Activated CD4-positive, alpha-beta T cell treated with anti-CD3 and anti-CD28 coated beads, Interleukin-2, amount 10 ng/mL, durations not matched to agents 7 days and 5 days (primary cell): Measurements from ENCODE around the gene ADARB1. TPM values are rescaled to one million over a fixed set of nuclear protein-coding genes. Genes with fewer than 3 reads are reported as not detected.

Experiments
- CTCF ChIA-PET: fragments of 350-600 bp; sonication (Branson Sonifier 250); formaldehyde crosslinking; loops from one replicate; lab custom pipeline; 2021; ENCODE audit warnings: antibody characterized with exemption; lab: Charles Lee
- POLR2A ChIA-PET: fragments of 350-600 bp; sonication (Branson Sonifier 250); formaldehyde crosslinking; loops from one replicate; lab custom pipeline; 2021; ENCODE audit warnings: antibody characterized with exemption; lab: Charles Lee
- DNase-seq: peaks from one replicate; pipeline ENCODE4 v3.0.0-alpha.2; 2020
- H3K27ac Mint-ChIP-seq: one replicate; pipeline ENCODE4 v1.8.0; 2021; ENCODE audit warnings: mild to moderate bottlenecking, moderate library complexity, mixed read lengths
- H3K27me3 Mint-ChIP-seq: one replicate; pipeline ENCODE4 v1.8.0; 2021; ENCODE audit warnings: mixed read lengths
- H3K36me3 Mint-ChIP-seq: one replicate; pipeline ENCODE4 v1.8.0; 2021; ENCODE audit warnings: low read depth, mixed read lengths
- H3K4me1 Mint-ChIP-seq: one replicate; pipeline ENCODE4 v1.8.0; 2021; ENCODE audit warnings: mixed read lengths
- H3K4me3 Mint-ChIP-seq: one replicate; pipeline ENCODE4 v1.8.0; 2021; ENCODE audit warnings: mild to moderate bottlenecking, moderate library complexity, mixed read lengths
- H3K9me3 Mint-ChIP-seq: one replicate; pipeline ENCODE4 v1.8.0; 2021; ENCODE audit warnings: mixed read lengths
- total RNA-seq, 2 experiments: library from RNA; stranded (reverse); gene quantifications; one replicate each; pipeline ENCODE4 v1.2.3, GENCODE V29; 2021

The ADARB1 gene
- total RNA-seq, 2 experiments from 2014 or later = 43.3 to 45.4 TPM

DNA sequence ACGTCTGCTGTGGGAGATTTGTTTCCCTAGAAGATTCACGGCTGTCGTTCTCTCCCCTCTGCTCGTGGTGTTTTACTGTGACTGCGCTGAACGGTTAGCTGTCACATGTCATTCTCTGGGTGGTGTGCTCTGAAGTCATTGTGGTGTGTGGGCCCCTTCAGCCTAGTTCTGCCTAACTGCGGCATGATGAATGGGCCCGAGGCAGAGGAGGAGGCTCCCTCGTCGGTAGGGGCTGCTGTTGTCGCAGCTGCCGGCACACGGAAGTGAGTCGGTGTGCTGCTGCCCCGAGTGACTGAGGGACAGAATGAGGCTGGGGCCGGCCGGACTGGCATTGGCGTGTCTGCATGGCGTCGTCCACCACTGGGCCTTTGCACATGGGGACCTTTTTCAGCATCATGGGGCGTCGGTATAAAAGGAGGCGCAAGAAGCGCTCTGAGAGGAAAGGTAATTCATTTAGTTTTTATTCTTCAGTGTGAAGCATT is 77.9 kb downstream of the ADARB1 start:
- peak; percentile 80 for DNase-seq
- peaks cover 6% of the 10 kb centered on the region for H3K36me3 Mint-ChIP-seq

GRCh38 chr21:45153358-45154318 is 79.3 kb downstream of the ADARB1 start:
- H3K4me3 Mint-ChIP-seq = peak overlapping the region; percentile 44
- ChIA-PET CTCF (no interaction called here), POLR2A (no interaction called here)
- peak; percentile 9 for DNase-seq
- H3K27ac Mint-ChIP-seq = peak overlapping the region; percentile 75
- no peaks in the 10 kb centered on the region for H3K9me3 Mint-ChIP-seq
- H3K4me1 Mint-ChIP-seq = peaks cover 48% of the 10 kb centered on the region
- H3K27me3 Mint-ChIP-seq = no peaks in the 10 kb centered on the region
- H3K36me3 Mint-ChIP-seq = peaks cover 6% of the 10 kb centered on the region

More for the DNA sequence above, 77.9 kb downstream of the ADARB1 start:
- H3K27ac Mint-ChIP-seq = peak overlapping the region; percentile 74
- H3K9me3 Mint-ChIP-seq = no peaks in the 10 kb centered on the region
- no peaks in the 10 kb centered on the region for H3K27me3 Mint-ChIP-seq
- ChIA-PET CTCF (interaction anchor here (0.7 to 1.0 kb wide), 4 partner anchors 28 to 284 kb away, joined by 3 to 4 read pairs (median 4); partner anchors contain the start of gene POFUT2), POLR2A (no interaction called here)
- peak overlapping the region; percentile 63 for H3K4me3 Mint-ChIP-seq
- peaks cover 48% of the 10 kb centered on the region for H3K4me1 Mint-ChIP-seq

- CTCF ChIA-PET = no interaction called here
- Mint-ChIP-seq H3K4me1 (peaks cover 48% of the 10 kb centered on the region), H3K27ac (peak overlapping the region; percentile 51), H3K4me3 (no peak overlapping the region), H3K36me3 (peaks cover 6% of the 10 kb centered on the region), H3K27me3 (no peaks in the 10 kb centered on the region), H3K9me3 (no peaks in the 10 kb centered on the region)
- POLR2A ChIA-PET = no interaction called here
- DNase-seq = peak; percentile 59
These were observed 80.4 kb downstream of the ADARB1 start for GRCh38 chr21:45154511-45155508.

GRCh38 chr21:45155910-45156309 is 81.5 kb downstream of the ADARB1 start:
- Mint-ChIP-seq H3K36me3 (peaks cover 6% of the 10 kb centered on the region), H3K9me3 (no peaks in the 10 kb centered on the region), H3K4me3 (no peak overlapping the region), H3K27me3 (no peaks in the 10 kb centered on the region), H3K27ac (no peak overlapping the region), H3K4me1 (peaks cover 44% of the 10 kb centered on the region)
- ChIA-PET POLR2A (no interaction called here), CTCF (no interaction called here)
- DNase-seq = peak; percentile 3

- Mint-ChIP-seq H3K27me3 (no peaks in the 10 kb centered on the region), H3K36me3 (peaks cover 6% of the 10 kb centered on the region), H3K4me3 (no peak overlapping the region), H3K4me1 (peaks cover 39% of the 10 kb centered on the region), H3K9me3 (no peaks in the 10 kb centered on the region), H3K27ac (no peak overlapping the region)
- ChIA-PET CTCF (no interaction called here), POLR2A (no interaction called here)
- DNase-seq = peak; percentile 1
These were observed 82.1 kb downstream of the ADARB1 start for GRCh38 chr21:45156459-45156858.

DNA sequence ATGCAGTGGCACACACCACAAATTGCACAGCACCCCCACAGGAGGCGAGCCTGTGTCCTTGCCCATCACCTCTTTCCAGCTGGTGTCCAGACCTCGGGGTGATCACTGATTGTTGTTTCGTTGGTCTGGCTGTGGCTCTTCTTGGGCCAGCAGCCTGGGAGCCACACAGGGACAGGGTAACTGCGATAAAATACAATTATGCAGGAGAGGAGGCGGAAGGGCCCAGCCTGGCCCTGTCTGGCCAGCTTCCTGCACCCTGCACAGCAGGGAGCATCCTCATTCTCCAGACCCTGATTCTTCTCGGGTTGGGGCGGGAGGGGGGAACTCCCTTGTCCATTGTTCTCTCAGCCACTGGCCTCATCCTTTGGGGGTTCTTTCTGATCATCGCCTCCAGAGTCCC is 83.6 kb downstream of the ADARB1 start:
- no peak overlapping the region for H3K4me3 Mint-ChIP-seq
- H3K36me3 Mint-ChIP-seq = peaks cover 6% of the 10 kb centered on the region
- no peaks in the 10 kb centered on the region for H3K27me3 Mint-ChIP-seq
- H3K4me1 Mint-ChIP-seq = peaks cover 24% of the 10 kb centered on the region
- POLR2A ChIA-PET = no interaction called here
- CTCF ChIA-PET = interaction anchor here (0.6 to 1.1 kb wide), 2 partner anchors 17 to 20 kb away, joined by 3 to 4 read pairs; no protein-coding TSS in a partner anchor
- DNase-seq = peak; percentile 2
- no peak overlapping the region for H3K27ac Mint-ChIP-seq
- H3K9me3 Mint-ChIP-seq = no peaks in the 10 kb centered on the region

DNA sequence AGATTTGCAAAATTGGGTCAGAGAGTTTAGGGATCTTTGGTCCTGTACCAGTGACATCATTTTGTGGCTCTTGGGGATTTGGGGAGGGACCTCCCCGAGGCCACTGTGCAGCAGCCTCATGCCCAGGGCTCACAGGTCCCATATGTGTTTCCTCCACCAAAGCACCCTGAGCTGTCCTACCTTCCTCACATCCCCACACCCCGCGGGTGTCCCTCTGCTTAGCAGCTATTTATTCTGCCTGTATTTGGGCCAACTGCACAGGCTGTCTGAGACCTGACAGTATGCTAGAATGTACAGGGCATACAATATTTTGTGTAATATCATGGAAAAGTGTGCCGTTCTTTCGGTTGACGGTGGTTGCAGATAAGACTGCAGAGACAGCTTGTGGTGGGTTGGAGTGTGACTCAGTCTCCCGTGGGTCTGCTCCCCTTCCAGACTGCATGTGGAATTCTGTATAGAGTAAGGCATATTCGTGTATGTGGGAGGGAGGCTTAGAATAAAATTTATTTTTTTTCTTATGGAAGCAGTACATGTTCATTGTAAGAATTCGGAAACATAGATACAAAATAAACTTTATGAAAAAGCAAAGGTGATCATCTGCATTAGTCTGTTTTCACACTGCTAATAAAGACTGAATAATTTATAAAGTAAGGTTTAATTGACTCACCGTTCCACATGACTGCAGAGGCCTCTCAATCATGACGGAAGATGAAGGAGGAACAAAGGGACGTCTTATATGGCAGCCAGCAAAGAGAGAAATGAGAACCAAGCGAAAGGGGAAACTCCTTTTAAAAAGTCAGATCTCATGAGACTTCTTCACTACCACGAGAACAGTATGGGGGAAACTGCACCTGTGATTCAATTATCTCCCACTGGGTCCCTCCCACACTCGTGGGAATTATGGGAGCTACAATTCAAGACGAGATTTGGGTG is 84.4 kb downstream of the ADARB1 start:
- no peak overlapping the region for H3K4me3 Mint-ChIP-seq
- no peak overlapping the region for H3K27ac Mint-ChIP-seq
- H3K27me3 Mint-ChIP-seq = no peaks in the 10 kb centered on the region
- ChIA-PET CTCF (interaction anchor here (1.0 kb wide), 1 partner anchor 36 kb away, joined by 3 read pairs; no protein-coding TSS in a partner anchor), POLR2A (no interaction called here)
- DNase-seq = no peak
- H3K4me1 Mint-ChIP-seq = peaks cover 16% of the 10 kb centered on the region
- H3K36me3 Mint-ChIP-seq = peaks cover 6% of the 10 kb centered on the region
- H3K9me3 Mint-ChIP-seq = no peaks in the 10 kb centered on the region

DNA sequence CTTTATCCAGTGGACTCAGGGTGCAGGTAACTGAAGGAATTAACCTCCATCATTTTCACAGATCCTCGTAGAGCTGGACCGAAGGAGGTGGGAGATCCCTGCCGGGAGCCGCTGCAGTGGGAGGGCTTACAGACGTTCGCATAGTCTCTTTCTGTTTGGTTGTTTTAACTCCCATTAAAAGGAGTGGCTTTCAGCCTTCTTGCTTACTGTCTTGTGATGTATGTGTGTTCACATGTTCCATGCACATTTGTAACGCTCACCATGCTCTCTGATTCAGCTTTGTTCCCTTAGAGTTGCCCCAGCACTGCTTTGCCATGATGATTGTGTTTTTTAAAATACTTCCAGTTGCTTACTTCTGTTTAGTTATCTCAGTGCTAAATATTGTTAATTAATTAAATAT is 85.8 kb downstream of the ADARB1 start:
- H3K9me3 Mint-ChIP-seq = no peaks in the 10 kb centered on the region
- DNase-seq = no peak
- ChIA-PET POLR2A (no interaction called here), CTCF (interaction anchor here (1.0 kb wide), 1 partner anchor 34 kb away, joined by 3 read pairs; no protein-coding TSS in a partner anchor)
- no peak overlapping the region for H3K27ac Mint-ChIP-seq
- no peak overlapping the region for H3K4me3 Mint-ChIP-seq
- peaks cover 3% of the 10 kb centered on the region for H3K4me1 Mint-ChIP-seq
- H3K36me3 Mint-ChIP-seq = peaks cover 2% of the 10 kb centered on the region
- no peaks in the 10 kb centered on the region for H3K27me3 Mint-ChIP-seq

- no peak overlapping the region for H3K4me3 Mint-ChIP-seq
- no peak overlapping the region for H3K27ac Mint-ChIP-seq
- no peaks in the 10 kb centered on the region for H3K9me3 Mint-ChIP-seq
- no peaks in the 10 kb centered on the region for H3K4me1 Mint-ChIP-seq
- no peaks in the 10 kb centered on the region for H3K36me3 Mint-ChIP-seq
- ChIA-PET POLR2A (no interaction called here), CTCF (no interaction called here)
- no peaks in the 10 kb centered on the region for H3K27me3 Mint-ChIP-seq
- DNase-seq = no peak
These were observed 86.9 kb downstream of the ADARB1 start for GRCh38 chr21:45161038-45161945.

- Mint-ChIP-seq H3K9me3 (no peaks in the 10 kb centered on the region), H3K27ac (peak overlapping the region; percentile 23)
- no peak for DNase-seq
These were observed 87.7 kb downstream of the ADARB1 start for GRCh38 chr21:45162115-45162514.

DNA sequence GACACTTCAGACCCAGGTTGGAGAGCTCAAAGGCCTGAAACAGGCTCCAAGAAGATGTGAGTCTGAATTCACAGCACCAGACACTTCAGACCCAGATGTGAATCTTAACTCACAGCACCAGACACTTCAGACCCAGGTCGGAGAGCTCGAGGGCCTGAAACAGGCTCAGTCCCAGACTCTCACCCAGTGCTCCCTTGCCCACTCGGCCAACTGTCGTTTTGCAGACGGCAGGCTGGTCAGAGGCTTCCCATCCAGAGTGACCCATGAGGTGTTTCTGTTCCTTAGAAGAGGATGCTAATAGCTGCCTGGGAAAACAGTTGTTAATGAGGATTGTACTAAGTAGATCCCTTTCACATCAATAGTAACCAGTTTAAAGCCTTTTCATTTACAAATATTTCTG is 88.4 kb downstream of the ADARB1 start:
- no peaks in the 10 kb centered on the region for H3K9me3 Mint-ChIP-seq
- no peak overlapping the region for H3K4me3 Mint-ChIP-seq
- no peak overlapping the region for H3K27ac Mint-ChIP-seq
- ChIA-PET CTCF (no interaction called here), POLR2A (no interaction called here)
- DNase-seq = no peak
- no peaks in the 10 kb centered on the region for H3K36me3 Mint-ChIP-seq
- no peaks in the 10 kb centered on the region for H3K4me1 Mint-ChIP-seq
- no peaks in the 10 kb centered on the region for H3K27me3 Mint-ChIP-seq

More at GRCh38 chr21:45162115-45162514, 87.7 kb downstream of the ADARB1 start:
- Mint-ChIP-seq H3K27me3 (no peaks in the 10 kb centered on the region), H3K4me3 (no peak overlapping the region), H3K4me1 (no peaks in the 10 kb centered on the region), H3K36me3 (no peaks in the 10 kb centered on the region)
- CTCF ChIA-PET = no interaction called here
- POLR2A ChIA-PET = no interaction called here
